Thyroid gland (tissue), 4 donors: ENCODE results near the gene ZNF594. TPM values are rescaled to one million over a fixed set of nuclear protein-coding genes. Genes with fewer than 3 reads are reported as not detected.
"Not testable (repeated sequence)": the region's sequence is repeated elsewhere in the genome, so short reads cannot be mapped to it uniquely, and the experiment has no call there.

ENCODE experiments used
- DNase-seq, 2 donors: peaks; one replicate each; pipeline ENCODE4 v3.0.0-alpha.2; 2019
- H3K27ac ChIP-seq, 3 donors: fragments of 200-600 bp; sonication (generic); 1 replicate in 2 of 3; 2 replicates in 1 of 3; pipeline ENCODE4 v1.5.1; 2016 to 2019; ENCODE audit warnings: mild to moderate bottlenecking in 1 of 3, moderate library complexity in 1 of 3
- H3K27me3 ChIP-seq: fragments of 200-600 bp; sonication (generic); one replicate; pipeline ENCODE4 v1.5.1; 2019
- H3K36me3 ChIP-seq, 2 donors: fragments of 200-600 bp; sonication (generic); one replicate each; pipeline ENCODE4 v1.5.1; 2016 to 2019
- H3K4me1 ChIP-seq, 2 donors: fragments of 200-600 bp; sonication (generic); one replicate each; pipeline ENCODE4 v1.5.1; 2017 to 2019
- H3K4me3 ChIP-seq, 3 donors: fragments of 200-600 bp; sonication (generic); replicated peaks in 1 of 3; 1 replicate in 2 of 3; 2 replicates in 1 of 3; pipeline ENCODE4 v1.5.1; 2016; ENCODE audit warnings: mild to moderate bottlenecking in 1 of 3
- H3K9me3 ChIP-seq: fragments of 200-600 bp; sonication (generic); one replicate; pipeline ENCODE4 v1.5.1; 2017
- POLR2A ChIP-seq, 2 donors: fragments of 450-650 bp; IDR thresholded peaks; one replicate each; pipeline ENCODE4 v1.6.1; 2017; ENCODE audit warnings: antibody characterized with exemption in 2 of 2, mild to moderate bottlenecking in 2 of 2, moderate library complexity in 1 of 2
- WGBS, 2 donors: methylation state at CpG; one replicate each; pipeline ENCODE4 v1.1.5; 2017; 5-methylcytosine and 5-hydroxymethylcytosine counted together
- intact Hi-C: fragments of 100-400 bp; cut with DNase I; formaldehyde crosslinking; loops from one replicate; pipeline ENCODE4 v1.15.1; 2023
- total RNA-seq, 4 donors: library from RNA; depleted of rRNA; stranded (reverse); fragments of >200 nt; gene quantifications; one replicate each; pipeline ENCODE4 v1.2.3, GENCODE V29; 2016
- TF ChIP-seq, protein P1 (sequence below), 6 experiments: fragments of 200-600 bp in 3 of 6; fragments of 450-650 bp in 3 of 6; sonication (generic) in 3 of 6; IDR thresholded peaks; one replicate each; pipeline ENCODE4 v1.5.1; 2016 to 2019; ENCODE audit warnings: antibody characterized with exemption in 6 of 6, mild to moderate bottlenecking in 2 of 6, inconsistent platforms in 1 of 6, moderate library complexity in 1 of 6

Gene ZNF594
- total RNA-seq, 4 donors from 2014 or later, result 12.9 to 29.0 (median 24.2) TPM

DNA sequence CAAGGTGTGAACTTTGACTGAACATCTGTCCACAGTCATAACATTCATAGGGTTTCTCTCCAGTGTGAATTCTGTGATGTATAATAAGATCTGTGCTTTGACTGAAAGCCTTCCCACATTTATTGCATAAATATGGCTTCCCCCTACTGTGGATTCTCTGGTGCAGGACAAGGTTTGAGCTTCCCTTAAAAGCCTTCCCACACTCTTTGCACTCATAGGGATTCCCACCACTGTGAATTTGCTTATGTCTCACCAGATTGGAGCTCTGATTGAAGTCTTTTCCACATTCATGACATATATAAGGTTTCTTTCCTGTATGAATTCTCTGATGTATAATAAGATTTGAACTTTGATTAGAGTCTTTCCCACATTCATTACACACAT, 8.3 kb downstream of the ZNF594 start:
- intact Hi-C loops, result no loop called here
- no peak overlapping the region for H3K27ac ChIP-seq
- peaks cover 5 to 6% of the 10 kb centered on the region in 2 donors for H3K36me3 ChIP-seq
- H3K4me3 ChIP-seq, result no peak overlapping the region
- TF ChIP-seq, protein P1, sequence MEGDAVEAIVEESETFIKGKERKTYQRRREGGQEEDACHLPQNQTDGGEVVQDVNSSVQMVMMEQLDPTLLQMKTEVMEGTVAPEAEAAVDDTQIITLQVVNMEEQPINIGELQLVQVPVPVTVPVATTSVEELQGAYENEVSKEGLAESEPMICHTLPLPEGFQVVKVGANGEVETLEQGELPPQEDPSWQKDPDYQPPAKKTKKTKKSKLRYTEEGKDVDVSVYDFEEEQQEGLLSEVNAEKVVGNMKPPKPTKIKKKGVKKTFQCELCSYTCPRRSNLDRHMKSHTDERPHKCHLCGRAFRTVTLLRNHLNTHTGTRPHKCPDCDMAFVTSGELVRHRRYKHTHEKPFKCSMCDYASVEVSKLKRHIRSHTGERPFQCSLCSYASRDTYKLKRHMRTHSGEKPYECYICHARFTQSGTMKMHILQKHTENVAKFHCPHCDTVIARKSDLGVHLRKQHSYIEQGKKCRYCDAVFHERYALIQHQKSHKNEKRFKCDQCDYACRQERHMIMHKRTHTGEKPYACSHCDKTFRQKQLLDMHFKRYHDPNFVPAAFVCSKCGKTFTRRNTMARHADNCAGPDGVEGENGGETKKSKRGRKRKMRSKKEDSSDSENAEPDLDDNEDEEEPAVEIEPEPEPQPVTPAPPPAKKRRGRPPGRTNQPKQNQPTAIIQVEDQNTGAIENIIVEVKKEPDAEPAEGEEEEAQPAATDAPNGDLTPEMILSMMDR (IDR thresholded peaks at IDR 0.05), result no peak
- TF ChIP-seq POLR2A (IDR thresholded peaks at IDR 0.05), result no peak
- DNase-seq, result no peak
- no peaks in the 10 kb centered on the region for H3K4me1 ChIP-seq
- no peaks in the 10 kb centered on the region for H3K27me3 ChIP-seq
- H3K9me3 ChIP-seq, result peaks cover 25% of the 10 kb centered on the region

DNA sequence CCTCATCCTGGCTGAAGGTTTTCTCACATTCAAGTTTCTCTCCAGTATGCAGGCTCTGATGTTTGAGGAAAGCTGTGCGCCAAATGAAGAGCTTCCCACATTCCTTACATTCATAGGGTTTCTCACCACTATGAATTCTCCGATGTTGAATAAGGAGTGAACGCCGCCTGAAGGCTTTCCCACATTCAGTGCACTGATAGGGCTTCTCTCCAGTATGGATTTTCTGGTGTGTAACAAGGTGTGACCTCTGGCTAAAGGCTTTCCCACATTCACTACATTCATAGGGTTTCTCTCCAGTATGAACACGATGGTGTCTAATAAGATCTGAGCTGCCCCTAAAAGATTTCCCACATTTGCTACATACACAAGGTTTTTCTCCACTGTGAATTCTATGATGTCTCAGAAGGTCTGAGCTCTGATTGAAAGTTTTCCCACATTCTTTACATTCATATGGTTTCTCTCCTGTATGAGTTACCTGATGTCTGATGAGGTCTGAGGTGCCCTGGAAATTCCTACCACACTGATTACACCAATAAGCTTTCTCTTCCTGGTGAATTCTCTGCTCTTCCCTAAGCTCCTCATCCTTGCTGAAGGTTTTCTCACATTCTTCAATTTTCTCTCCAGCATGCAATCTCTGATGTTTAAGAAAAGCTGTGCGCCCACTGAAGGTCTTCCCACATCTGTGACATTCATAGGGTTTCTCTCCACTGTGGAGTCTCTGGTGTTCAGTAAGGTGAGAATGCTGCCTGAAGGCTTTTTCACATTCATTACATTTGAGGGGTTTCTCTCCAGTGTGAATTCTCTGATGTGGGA, 8.9 kb downstream of the ZNF594 start:
- Histone ChIP-seq H3K9me3 (peaks cover 25% of the 10 kb centered on the region), H3K27ac (no peak overlapping the region), H3K27me3 (no peaks in the 10 kb centered on the region), H3K4me3 (no peak overlapping the region), H3K4me1 (no peaks in the 10 kb centered on the region), H3K36me3 (peaks cover 5 to 6% of the 10 kb centered on the region in 2 donors)
- TF ChIP-seq, protein P1 (IDR thresholded peaks at IDR 0.05), result no peak
- TF ChIP-seq POLR2A (IDR thresholded peaks at IDR 0.05), result no peak
- DNase-seq, result no peak
- 89 to 97% methylated on average over 6 of the region's 6 CpGs for WGBS, 2 donors
- intact Hi-C loops, result no loop called here

DNA sequence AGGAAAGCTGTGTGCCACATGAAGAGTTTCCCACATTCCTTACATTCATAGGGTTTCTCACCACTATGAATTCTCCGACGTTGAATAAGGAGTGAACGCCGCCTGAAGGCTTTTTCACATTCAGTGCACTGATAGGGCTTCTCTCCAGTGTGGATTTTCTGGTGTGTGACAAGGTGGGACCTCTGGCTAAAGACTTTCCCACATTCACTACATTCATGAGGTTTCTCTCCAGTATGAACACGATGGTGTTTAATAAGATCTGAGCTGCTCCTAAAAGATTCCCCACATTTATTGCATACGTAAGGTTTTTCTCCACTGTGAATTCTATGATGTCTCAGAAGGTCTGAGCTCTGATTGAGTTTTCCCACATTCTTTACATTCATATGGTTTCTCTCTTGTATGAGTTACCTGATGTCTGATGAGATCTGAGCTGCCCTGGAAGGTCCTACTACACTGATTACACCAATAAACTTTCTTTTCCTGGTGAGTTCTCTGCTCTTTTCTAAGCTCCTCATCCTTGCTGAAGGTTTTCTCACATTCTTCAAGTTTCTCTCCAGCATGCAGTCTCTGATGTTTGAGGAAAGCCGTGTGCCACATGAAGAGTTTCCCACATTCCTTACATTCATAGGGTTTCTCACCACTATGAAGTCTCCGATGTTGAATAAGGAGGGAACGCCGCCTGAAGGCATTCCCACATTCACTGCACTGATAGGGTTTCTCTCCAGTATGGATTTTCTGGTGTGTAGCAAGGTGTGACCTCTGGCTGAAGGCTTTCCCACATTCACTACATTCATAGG, 10.0 kb downstream of the ZNF594 start:
- Histone ChIP-seq H3K9me3 (peaks cover 25% of the 10 kb centered on the region), H3K4me3 (no peak overlapping the region), H3K4me1 (no peaks in the 10 kb centered on the region), H3K27me3 (no peaks in the 10 kb centered on the region), H3K27ac (no peak overlapping the region), H3K36me3 (peaks cover 2 to 5% of the 10 kb centered on the region in 2 donors)
- no peak for TF ChIP-seq POLR2A (IDR thresholded peaks at IDR 0.05)
- TF ChIP-seq, protein P1 (IDR thresholded peaks at IDR 0.05), result no peak
- 97% methylated on average over 10 of the region's 10 CpGs for WGBS, 2 donors
- no peak for DNase-seq
- intact Hi-C loops, result no loop called here

DNA sequence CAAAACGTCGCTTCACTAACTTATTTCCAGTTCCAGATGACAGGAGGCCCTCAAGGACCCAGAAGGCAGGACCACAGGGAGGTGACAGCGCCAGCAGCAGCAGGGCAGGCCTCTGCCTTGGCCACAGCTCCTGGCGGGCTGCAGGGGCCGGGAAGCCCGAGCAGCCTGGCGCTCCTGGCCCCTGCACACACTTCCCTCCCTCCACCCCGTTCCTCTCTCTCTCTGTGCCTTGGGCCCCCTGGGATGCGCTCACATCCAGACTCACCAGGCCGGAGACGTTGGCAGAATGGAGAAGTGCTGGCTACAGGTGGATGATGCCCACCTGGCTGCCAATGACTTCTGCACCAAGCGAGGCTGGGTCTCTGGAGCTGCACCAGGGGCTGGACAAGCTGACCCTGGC, 12.7 kb downstream of the ZNF594 start:
- TF ChIP-seq, protein P1 (IDR thresholded peaks at IDR 0.05), result no peak
- TF ChIP-seq POLR2A (IDR thresholded peaks at IDR 0.05), result no peak
- H3K9me3 ChIP-seq, result peaks cover 25% of the 10 kb centered on the region

DNA sequence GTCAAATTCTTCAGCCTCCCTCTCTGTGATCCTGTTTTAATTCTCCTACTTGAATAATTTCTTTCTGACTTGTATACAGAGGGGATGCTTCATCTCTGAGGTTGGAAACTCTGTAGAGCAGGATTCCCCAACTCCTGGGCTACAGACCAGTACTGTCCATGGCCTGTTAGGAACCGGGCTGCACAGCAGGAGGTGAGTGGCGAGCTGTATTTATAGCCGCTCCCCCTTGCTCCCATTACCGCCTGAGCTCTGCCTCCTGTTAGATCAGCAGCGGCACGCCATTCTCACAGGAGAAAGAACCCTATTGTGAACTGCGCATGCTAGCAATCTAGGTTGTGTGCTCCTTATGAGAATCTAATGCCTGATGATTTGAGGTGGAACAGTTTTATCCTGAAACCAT, 16.6 kb downstream of the ZNF594 start:
- not testable (repeated sequence) for H3K4me1 ChIP-seq, DNase-seq, H3K36me3 ChIP-seq, H3K4me3 ChIP-seq, H3K27ac ChIP-seq, H3K9me3 ChIP-seq, H3K27me3 ChIP-seq
- intact Hi-C loops, result loop anchor here (5.0 kb wide), 1 partner anchor 88 kb away; no protein-coding TSS in a partner anchor
- 90 to 96% methylated on average over 7 of the region's 7 CpGs for WGBS, 2 donors

More for the DNA sequence above, 12.7 kb downstream of the ZNF594 start:
- H3K27me3 ChIP-seq, result no peaks in the 10 kb centered on the region
- H3K4me1 ChIP-seq, result no peaks in the 10 kb centered on the region
- intact Hi-C loops, result loop anchor here (5.0 kb wide), 1 partner anchor 92 kb away; no protein-coding TSS in a partner anchor
- 96 to 100% methylated on average over 11 to 12 of the region's 12 CpGs for WGBS, 2 donors
- no peak overlapping the region for H3K4me3 ChIP-seq
- no peak for DNase-seq
- no peak overlapping the region for H3K27ac ChIP-seq
- H3K36me3 ChIP-seq, result peaks cover 8 to 12% of the 10 kb centered on the region in 2 donors

DNA sequence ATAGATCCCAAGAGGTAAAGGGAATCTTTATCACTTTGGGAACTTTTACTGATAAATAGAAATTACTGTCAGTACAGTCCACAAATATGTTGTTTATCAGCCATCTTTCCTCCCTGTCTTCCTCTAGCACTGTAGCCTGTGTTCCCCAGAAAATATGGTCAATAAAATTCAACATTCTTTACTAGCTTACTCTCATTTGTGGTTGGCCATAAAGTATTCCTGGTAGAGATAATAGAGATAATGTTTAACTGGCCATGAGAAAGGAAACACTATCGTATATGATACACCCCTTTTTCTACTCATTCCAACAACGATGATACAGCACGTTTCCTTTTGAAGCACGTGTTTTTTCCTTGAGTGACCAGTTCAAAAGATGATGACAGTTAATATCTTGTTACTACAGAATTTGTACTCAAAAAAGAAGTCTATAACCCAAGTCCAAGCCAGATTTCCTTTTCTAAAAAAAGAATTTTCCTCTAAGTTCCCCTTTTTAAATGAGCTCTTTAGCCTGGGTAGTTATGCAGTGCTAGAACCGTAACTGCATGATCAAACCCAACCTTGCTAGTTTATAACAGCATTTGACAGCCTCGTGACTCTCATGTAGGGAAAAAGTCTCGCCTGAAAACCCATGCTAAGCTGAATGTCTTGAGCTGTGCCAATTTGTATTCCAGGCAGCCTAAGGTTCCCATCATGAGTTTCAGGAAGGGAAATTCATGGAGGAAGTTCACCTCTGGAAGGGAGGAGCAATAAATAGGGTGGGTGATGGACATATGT, 25.7 kb downstream of the ZNF594 start:
- H3K4me3 ChIP-seq, H3K9me3 ChIP-seq, H3K4me1 ChIP-seq, H3K27me3 ChIP-seq, H3K36me3 ChIP-seq, DNase-seq, intact Hi-C loops, H3K27ac ChIP-seq: not testable (repeated sequence)
- WGBS, 2 donors, result 78 to 85% methylated on average over 6 of the region's 7 CpGs
